MM.1S (cell line): ENCODE data around the gene TATDN2.
"Not testable (repeated sequence)": the region's sequence is repeated elsewhere in the genome, so short reads cannot be mapped to it uniquely, and the experiment has no call there.

Experiments used
- DNase-seq: peaks from one replicate; pipeline ENCODE4 v3.0.0-alpha.2; 2015
- H2AFZ ChIP-seq: fragments of 300-600 bp; sonication (generic); 2 replicates; pipeline ENCODE4 v1.6.0; 2016; ENCODE audit warnings: antibody characterized with exemption, low read length
- H3F3A ChIP-seq: fragments of 300-600 bp; sonication (generic); 2 replicates; pipeline ENCODE4 v1.6.1; 2016; ENCODE audit warnings: mild to moderate bottlenecking, antibody characterized with exemption, low read length, moderate library complexity, mixed read lengths; ENCODE audit not compliant: insufficient read depth
- H3K27ac ChIP-seq: fragments of 300-600 bp; sonication (generic); 2 replicates; pipeline ENCODE4 v1.5.1; 2016; ENCODE audit warnings: mild to moderate bottlenecking, low read length
- H3K27me3 ChIP-seq: fragments of 300-600 bp; sonication (generic); replicated peaks from 2 replicates; pipeline ENCODE4 v1.6.0; 2016; ENCODE audit warnings: low read length; ENCODE audit not compliant: insufficient read depth
- H3K36me3 ChIP-seq: fragments of 300-600 bp; sonication (generic); replicated peaks from 2 replicates; pipeline ENCODE4 v1.6.1; 2016; ENCODE audit warnings: mild to moderate bottlenecking, low read length, mixed read lengths; ENCODE audit not compliant: insufficient read depth
- H3K4me1 ChIP-seq: fragments of 300-600 bp; sonication (generic); 2 replicates; pipeline ENCODE4 v1.6.1; 2016; ENCODE audit warnings: low read length, mixed read lengths
- H3K4me2 ChIP-seq: fragments of 300-600 bp; sonication (generic); 2 replicates; pipeline ENCODE4 v1.6.0; 2016; ENCODE audit warnings: low read depth, low read length
- H3K4me3 ChIP-seq: fragments of 300-600 bp; sonication (generic); 2 replicates; pipeline ENCODE4 v1.5.1; 2016; ENCODE audit warnings: low read length, mixed read lengths
- H3K79me2 ChIP-seq: fragments of 300-600 bp; sonication (generic); 2 replicates; pipeline ENCODE4 v1.6.1; 2016; ENCODE audit warnings: mixed run types, low read length, mixed read lengths
- H3K9ac ChIP-seq: fragments of 300-600 bp; sonication (generic); 2 replicates; pipeline ENCODE4 v1.6.1; 2016; ENCODE audit warnings: low read length, mixed read lengths
- H3K9me2 ChIP-seq: fragments of 300-600 bp; sonication (generic); replicated peaks from 2 replicates; pipeline ENCODE4 v1.6.1; 2016; ENCODE audit warnings: mild to moderate bottlenecking, low read length, mixed read lengths; ENCODE audit not compliant: insufficient read depth
- H3K9me3 ChIP-seq: fragments of 300-600 bp; sonication (generic); replicated peaks from 2 replicates; pipeline ENCODE4 v1.6.1; 2016; ENCODE audit warnings: mild to moderate bottlenecking, low read length, mixed read lengths; ENCODE audit not compliant: insufficient read depth
- H4K20me1 ChIP-seq: fragments of 300-600 bp; sonication (generic); 2 replicates; pipeline ENCODE4 v1.6.1; 2016; ENCODE audit warnings: mild to moderate bottlenecking, low read length, moderate library complexity, mixed read lengths; ENCODE audit not compliant: insufficient read depth
- EZH2 ChIP-seq: fragments of 300-600 bp; sonication (generic); optimal IDR thresholded peaks from 2 replicates; pipeline ENCODE3; 2017; ENCODE audit warnings: low read depth, mild to moderate bottlenecking, antibody characterized with exemption, low read length, mixed read lengths
- EZH2phosphoT487 ChIP-seq: fragments of 300-600 bp; sonication (generic); IDR thresholded peaks from 2 replicates; pipeline ENCODE4 v1.6.1; 2018; ENCODE audit warnings: antibody characterized with exemption, low read length
- TF ChIP-seq, protein P1 (sequence below): fragments of 300-600 bp; sonication (generic); IDR thresholded peaks from 2 replicates; pipeline ENCODE4 v1.5.1; 2016; ENCODE audit warnings: antibody characterized with exemption, low read length, mixed read lengths

TATDN2 gene

DNA sequence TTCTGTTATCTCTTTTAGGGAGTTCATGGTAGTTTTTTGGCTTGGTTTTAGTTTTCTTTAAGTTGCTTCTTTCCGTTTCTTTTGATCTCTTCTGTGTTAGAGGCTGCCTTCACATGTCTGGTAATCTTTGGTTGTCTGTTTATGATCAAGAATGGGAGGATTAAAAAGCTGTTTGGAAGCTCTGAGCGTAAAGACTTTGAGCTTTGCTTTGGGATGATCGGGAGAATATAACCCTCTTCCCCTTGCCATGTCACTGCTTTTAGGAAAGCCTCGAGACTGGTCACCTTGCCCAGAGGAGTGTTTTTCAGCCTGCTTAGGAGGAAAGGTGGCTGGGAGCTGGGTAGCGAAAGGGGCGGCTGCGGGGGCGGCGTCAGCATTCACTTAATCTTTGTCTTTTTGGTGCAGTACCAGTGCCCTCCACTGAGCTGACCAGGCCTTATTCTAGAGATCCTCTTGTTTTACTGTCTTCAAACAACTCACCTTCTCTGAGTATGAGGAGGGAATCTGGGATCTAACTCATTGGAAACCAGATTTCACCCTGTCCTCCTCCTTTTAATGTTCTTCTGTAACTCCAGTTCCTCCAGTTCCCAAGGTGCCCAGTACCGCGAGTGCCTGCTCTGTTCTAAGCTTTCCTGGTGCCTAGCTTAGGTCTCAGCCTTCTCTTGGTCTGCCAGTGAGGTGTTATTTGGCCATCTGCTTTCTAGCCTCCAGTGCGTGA is 15.5 kb downstream of the TATDN2 start:
- no peak for DNase-seq
- Histone ChIP-seq H3K27ac (no peak overlapping the region), H3F3A (no peaks in the 10 kb centered on the region), H3K36me3 (peaks cover 24% of the 10 kb centered on the region), H3K9ac (no peak overlapping the region), H3K4me3 (no peak overlapping the region), H2AFZ (no peak overlapping the region), H3K27me3 (no peaks in the 10 kb centered on the region), H3K79me2 (peaks cover 96% of the 10 kb centered on the region), H3K9me2 (no peaks in the 10 kb centered on the region), H3K9me3 (no peaks in the 10 kb centered on the region), H3K4me1 (no peaks in the 10 kb centered on the region), H3K4me2 (no peak overlapping the region), H4K20me1 (peaks cover 4% of the 10 kb centered on the region; the same call in 1 of the 2 replicates)
- no peak for TF ChIP-seq EZH2phosphoT487
- TF ChIP-seq, protein P1, sequence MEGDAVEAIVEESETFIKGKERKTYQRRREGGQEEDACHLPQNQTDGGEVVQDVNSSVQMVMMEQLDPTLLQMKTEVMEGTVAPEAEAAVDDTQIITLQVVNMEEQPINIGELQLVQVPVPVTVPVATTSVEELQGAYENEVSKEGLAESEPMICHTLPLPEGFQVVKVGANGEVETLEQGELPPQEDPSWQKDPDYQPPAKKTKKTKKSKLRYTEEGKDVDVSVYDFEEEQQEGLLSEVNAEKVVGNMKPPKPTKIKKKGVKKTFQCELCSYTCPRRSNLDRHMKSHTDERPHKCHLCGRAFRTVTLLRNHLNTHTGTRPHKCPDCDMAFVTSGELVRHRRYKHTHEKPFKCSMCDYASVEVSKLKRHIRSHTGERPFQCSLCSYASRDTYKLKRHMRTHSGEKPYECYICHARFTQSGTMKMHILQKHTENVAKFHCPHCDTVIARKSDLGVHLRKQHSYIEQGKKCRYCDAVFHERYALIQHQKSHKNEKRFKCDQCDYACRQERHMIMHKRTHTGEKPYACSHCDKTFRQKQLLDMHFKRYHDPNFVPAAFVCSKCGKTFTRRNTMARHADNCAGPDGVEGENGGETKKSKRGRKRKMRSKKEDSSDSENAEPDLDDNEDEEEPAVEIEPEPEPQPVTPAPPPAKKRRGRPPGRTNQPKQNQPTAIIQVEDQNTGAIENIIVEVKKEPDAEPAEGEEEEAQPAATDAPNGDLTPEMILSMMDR: peak; percentile 35
- no peak for TF ChIP-seq EZH2

DNA sequence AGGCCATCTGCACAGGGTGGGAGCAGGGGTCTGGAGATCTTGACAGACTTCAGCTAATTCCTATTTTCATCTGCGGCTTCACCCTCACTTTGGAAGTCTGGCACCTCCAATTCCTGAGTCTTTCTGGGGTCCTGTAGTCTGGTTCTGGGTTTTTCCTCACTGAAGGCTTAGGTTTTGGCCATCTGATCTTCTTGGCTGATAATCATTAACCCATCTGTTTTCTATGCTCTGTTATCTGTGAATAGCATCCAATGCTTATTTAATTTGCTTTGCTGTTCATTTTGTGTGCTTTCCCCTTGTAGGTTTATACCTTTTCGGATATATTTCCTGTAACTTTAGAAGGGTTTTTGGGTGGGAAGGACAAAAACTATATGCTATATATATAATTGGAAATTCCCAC is 17.6 kb downstream of the TATDN2 start:
- Histone ChIP-seq H3K9ac (no peak overlapping the region), H3K4me1 (no peaks in the 10 kb centered on the region), H3K9me3 (no peaks in the 10 kb centered on the region), H2AFZ (no peak overlapping the region), H3F3A (no peaks in the 10 kb centered on the region), H3K27me3 (no peaks in the 10 kb centered on the region), H3K4me2 (no peak overlapping the region), H3K79me2 (peaks cover 96% of the 10 kb centered on the region), H4K20me1 (no peaks in the 10 kb centered on the region; the same call in 1 of the 2 replicates), H3K9me2 (no peaks in the 10 kb centered on the region), H3K27ac (no peak overlapping the region), H3K36me3 (peaks cover 29% of the 10 kb centered on the region), H3K4me3 (no peak overlapping the region)
- no peak for TF ChIP-seq EZH2phosphoT487
- TF ChIP-seq, protein P1: no peak
- no peak for TF ChIP-seq EZH2
- no peak for DNase-seq

- H3K79me2 ChIP-seq: peaks cover 98% of the 10 kb centered on the region
These were observed 18.7 kb downstream of the TATDN2 start for GRCh38 chr3:10266936-10267335.

DNA sequence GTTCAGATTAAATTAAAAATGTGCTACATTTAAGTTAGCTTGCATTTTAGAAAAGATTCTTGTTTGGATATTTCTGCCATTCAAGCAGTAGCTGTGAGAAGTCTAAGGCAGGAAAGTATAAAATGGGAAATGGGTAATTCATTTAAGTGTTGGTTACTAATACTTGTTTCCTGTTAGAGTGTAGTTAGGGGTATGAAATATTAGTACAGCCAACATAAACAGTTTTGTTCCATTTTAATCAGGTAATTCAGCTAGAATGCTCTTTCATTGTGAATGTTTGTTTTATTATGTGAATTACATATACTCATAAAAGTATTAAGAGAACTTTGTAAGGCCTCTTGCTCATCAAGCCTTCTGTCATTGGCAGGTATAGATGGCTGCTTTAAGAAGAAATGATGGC is 19.9 kb downstream of the TATDN2 start:
- peaks cover 98% of the 10 kb centered on the region for H3K79me2 ChIP-seq
- H3K36me3 ChIP-seq: peaks cover 30% of the 10 kb centered on the region
- no peak overlapping the region for H3K9ac ChIP-seq

More at GRCh38 chr3:10266936-10267335, 18.7 kb downstream of the TATDN2 start:
- not testable (repeated sequence) for H4K20me1 ChIP-seq, H3K4me1 ChIP-seq, H3K4me2 ChIP-seq, H3K9me2 ChIP-seq, H3F3A ChIP-seq, H3K27ac ChIP-seq, H2AFZ ChIP-seq, H3K9ac ChIP-seq, H3K27me3 ChIP-seq, H3K4me3 ChIP-seq, H3K9me3 ChIP-seq, DNase-seq
- H3K36me3 ChIP-seq: peaks cover 31% of the 10 kb centered on the region

More for the DNA sequence above, 19.9 kb downstream of the TATDN2 start:
- H4K20me1 ChIP-seq: no peaks in the 10 kb centered on the region; the same call in 1 of the 2 replicates
- no peak overlapping the region for H3K4me2 ChIP-seq
- H2AFZ ChIP-seq: no peak overlapping the region
- H3K27me3 ChIP-seq: no peaks in the 10 kb centered on the region
- H3F3A ChIP-seq: no peaks in the 10 kb centered on the region
- H3K27ac ChIP-seq: no peak overlapping the region
- no peaks in the 10 kb centered on the region for H3K9me2 ChIP-seq
- TF ChIP-seq, protein P1: no peak
- H3K9me3 ChIP-seq: no peaks in the 10 kb centered on the region
- DNase-seq: no peak
- 0 out of 2 replicates have a peak, but pooled peaks cover 3% of the 10 kb centered on the region for H3K4me1 ChIP-seq
- no peak overlapping the region for H3K4me3 ChIP-seq
